SHP77 treated with DMSO at 0.1 percent for 48 hours (cell line): ENCODE data around the gene CNTN6.

ENCODE experiments used
- DNase-seq: peaks from one replicate; lab custom pipeline; 2025; lab: John Stamatoyannopoulos, UW

Gene CNTN6

GRCh38 chr3:1423566-1424089 is 330.8 kb downstream of the CNTN6 start:
- DNase-seq = no peak

DNA sequence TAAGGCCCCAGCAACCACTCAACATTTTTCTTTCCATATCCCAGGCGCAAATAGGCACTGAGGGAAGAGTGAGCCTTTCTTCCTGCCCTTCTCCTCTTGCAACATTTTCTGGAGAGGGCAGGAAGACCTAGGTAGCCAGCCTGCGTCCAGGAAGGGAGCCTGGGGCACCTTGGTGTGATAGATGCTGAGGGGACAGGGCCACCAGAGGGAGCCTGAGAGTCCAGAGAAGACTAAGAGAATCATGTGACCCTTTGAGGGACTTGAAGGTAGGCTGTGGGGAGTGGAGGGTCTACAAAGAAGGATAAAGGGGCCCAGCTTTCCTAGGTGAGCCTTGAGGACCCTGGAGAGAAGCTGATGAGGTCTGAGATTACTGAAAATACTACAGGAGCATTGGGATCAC is 346.6 kb downstream of the CNTN6 start:
- no peak for DNase-seq

DNA sequence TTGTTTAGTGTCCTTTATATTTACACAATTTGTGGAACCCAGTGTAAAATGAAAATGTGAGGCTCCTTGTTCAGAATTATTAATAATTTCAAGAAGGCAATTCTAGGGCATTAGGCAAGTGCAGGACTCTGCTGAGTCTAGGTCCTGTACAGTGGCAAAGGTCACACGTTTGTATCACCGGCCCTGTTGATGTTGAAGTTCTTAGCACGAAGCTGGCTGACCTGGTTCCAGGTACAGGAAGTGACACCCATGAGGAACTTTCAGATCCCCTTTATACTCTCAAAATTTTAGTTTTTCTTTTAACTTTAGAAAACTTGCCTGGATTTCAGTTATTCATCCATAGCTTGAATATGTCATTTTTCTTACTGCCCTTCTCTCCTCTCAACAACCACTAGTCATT is 349.4 kb downstream of the CNTN6 start:
- DNase-seq = no peak

DNA sequence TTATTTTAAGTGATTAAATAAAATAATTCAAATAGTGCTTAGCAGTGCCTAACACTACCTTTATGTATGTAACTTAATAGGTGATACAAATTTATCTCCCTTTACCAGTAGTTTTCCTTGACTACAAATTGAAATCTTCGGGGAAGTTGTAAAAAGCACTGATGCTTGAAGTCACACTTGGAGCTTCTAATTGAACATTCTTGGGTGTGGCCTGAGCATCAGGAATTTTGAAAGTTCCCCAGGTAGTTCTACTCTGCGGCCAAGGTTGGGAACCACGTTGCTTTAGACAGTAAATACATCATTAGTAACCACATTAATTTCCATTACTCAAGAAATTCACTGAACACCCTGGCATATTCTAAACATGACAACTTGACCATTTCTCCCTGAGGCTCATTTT is 351.4 kb downstream of the CNTN6 start:
- DNase-seq = no peak

DNA sequence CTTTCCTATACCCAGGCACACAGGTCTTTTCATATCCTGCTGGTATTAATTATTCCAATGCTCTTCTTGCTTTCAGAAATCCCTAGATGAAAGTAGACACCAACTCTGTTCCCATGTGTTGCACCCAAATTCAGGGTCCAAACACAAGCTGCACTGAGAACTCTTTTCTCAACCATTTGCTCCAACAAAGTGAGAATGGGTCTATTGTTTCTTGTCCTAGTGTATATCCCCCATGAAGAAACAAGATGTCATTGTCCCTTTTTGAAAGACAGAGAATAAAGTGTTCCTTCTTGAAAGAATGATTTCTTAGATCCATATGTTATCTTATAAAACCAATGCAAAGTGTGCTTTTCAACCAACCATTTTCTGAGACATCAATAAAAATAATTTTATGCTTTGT is 353.7 kb downstream of the CNTN6 start:
- DNase-seq = no peak

- no peak for DNase-seq
Measured at GRCh38 chr3:1447452-1447851, 354.6 kb downstream of the CNTN6 start.

GRCh38 chr3:1448443-1448842 is 355.6 kb downstream of the CNTN6 start:
- DNase-seq = no peak
